Activated naive CD4-positive, alpha-beta T cell treated with anti-CD3 and anti-CD28 coated beads, Interleukin-2, amount 50 U/mL, for 72 hours (primary cell): ENCODE measurements around the gene GATA3. TPM values are rescaled to one million over a fixed set of nuclear protein-coding genes. Genes with fewer than 3 reads are reported as not detected.

Experiments used
- ATAC-seq, 2 donors: fragments of 150-1000 bp; cut with Tn5 transposase; 2 replicates each; pipeline ENCODE4 v1.10.0; 2021; ENCODE audit warnings: mild to moderate bottlenecking in 2 of 2, moderate library complexity in 2 of 2
- DNase-seq, 2 donors: peaks; one replicate each; pipeline ENCODE4 v3.0.0; 2021 to 2022; ENCODE audit warnings: low spot score in 2 of 2
- H3K27ac Mint-ChIP-seq, 2 donors: one replicate each; pipeline ENCODE4 v1.8.0; 2022; ENCODE audit warnings: mild to moderate bottlenecking in 2 of 2, mixed read lengths in 2 of 2
- H3K36me3 Mint-ChIP-seq, 2 donors: one replicate each; pipeline ENCODE4 v1.8.0; 2022; ENCODE audit warnings: mixed read lengths in 2 of 2
- H3K9me3 Mint-ChIP-seq, 2 donors: one replicate each; pipeline ENCODE4 v1.8.0; 2022; ENCODE audit warnings: mixed read lengths in 2 of 2
- total RNA-seq, 2 donors: library from RNA; stranded (reverse); gene quantifications; one replicate each; pipeline ENCODE4 v1.2.3, GENCODE V29; 2022

Gene GATA3
- total RNA-seq, 2 donors from 2014 or later: 5.7 to 28.9 TPM

DNA sequence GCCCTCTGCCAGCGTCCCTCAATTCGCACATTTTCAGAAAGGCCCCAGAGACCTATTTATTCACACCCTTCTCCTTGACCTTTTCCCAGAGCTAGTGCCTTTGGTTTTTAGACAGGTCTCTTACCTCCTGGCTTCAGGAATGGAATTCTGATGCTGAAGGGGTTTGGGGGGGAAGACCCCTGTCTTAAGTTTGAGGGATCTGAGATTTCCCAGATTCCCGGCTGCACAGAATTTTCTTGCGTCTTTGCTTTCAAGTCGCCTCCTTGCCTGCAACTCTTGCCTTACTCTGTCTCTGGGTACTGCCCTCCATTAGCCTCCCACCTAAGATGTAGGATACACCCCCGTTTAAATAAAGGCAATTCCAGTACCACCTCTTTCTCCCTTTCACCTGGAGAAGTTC lies 1.9 kb downstream of the GATA3 start:
- DNase-seq (no peak), ATAC-seq (no peak)
- Mint-ChIP-seq H3K9me3 (no peaks in the 10 kb centered on the region), H3K36me3 (peaks cover 6 to 59% of the 10 kb centered on the region in 2 donors), H3K27ac (peak overlapping the region; percentile 91 to 93)

DNA sequence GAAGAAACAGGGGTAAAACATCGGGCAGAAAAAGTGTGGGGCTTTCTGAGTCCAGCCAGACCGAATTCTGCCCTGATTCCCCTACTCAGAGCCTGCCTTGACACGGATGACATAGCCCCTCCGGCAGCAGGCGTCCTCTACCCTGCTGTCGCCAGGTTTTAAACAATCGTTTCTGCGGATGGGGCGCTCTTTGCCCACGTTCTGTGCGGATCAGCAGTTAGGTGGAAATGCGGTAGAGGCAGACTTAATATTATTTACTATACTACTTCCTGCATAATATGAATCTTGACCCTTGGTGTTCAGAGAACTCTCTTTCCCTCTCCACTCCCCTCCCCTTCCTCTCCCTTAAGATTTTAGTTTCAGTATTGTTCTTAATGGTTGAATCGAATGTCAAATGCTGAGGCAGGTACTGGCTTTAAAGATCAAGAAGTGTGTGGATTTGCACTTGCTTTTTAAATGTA lies 2.4 kb downstream of the GATA3 start:
- peak overlapping the region; percentile 91 to 93 for H3K27ac Mint-ChIP-seq
- ATAC-seq: peak; percentile 11 to 29
- H3K9me3 Mint-ChIP-seq: no peaks in the 10 kb centered on the region
- H3K36me3 Mint-ChIP-seq: peaks cover 6 to 61% of the 10 kb centered on the region in 2 donors
- DNase-seq: no peak

DNA sequence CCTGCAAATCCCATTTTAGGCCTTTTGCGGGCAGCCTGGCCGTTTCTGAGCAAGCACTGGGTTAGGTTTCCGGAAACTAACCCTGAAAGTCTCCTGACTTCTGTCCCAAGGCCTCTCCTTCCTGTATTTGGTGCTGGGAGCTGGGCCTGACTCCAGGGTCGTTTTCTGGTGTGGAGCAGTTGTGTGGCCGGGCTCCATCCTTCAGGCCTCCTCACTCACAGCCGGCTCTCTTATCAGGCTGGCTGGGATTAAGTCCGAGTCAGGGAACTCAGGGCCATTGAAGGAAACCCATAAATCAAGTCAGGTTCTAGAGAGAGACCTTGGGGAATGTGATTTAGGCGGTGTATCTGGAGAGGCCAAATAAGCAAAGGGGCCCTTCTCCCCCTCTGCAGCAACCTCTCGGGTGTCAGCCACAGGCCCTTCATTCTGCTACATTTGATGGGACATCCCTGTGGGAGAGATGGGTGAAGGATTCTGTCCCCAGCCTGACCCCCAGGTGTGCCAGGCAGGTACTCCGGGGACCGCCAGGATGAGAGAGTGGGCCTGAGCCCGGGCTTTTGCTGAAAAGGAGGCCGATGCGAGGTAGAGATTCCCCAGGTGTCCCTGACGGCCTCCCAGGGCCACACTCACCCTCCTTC lies 3.3 kb downstream of the GATA3 start:
- DNase-seq (no peak), ATAC-seq (no peak)
- Mint-ChIP-seq H3K9me3 (no peaks in the 10 kb centered on the region), H3K27ac (peak overlapping the region in 1 of 2 donors; percentile 93), H3K36me3 (peaks cover 0 to 60% of the 10 kb centered on the region in 2 donors)

DNA sequence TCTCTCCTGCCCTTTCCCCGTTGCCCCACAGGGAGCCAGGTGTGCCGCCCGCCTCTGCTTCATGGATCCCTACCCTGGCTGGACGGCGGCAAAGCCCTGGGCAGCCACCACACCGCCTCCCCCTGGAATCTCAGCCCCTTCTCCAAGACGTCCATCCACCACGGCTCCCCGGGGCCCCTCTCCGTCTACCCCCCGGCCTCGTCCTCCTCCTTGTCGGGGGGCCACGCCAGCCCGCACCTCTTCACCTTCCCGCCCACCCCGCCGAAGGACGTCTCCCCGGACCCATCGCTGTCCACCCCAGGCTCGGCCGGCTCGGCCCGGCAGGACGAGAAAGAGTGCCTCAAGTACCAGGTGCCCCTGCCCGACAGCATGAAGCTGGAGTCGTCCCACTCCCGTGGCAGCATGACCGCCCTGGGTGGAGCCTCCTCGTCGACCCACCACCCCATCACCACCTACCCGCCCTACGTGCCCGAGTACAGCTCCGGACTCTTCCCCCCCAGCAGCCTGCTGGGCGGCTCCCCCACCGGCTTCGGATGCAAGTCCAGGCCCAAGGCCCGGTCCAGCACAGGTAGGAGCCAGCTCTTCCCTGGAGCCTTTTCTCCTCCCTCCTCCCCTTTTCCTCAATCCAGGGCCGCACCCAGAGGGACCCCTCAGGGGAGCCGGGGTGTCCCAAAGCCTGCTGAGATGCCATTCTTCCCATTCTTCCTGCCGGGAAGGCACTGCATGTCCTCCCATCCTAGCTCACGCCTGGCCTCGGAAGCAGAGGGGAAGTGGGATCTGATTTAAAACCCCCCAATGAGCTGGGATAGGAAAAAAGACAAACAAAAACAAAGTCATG lies 4.0 kb downstream of the GATA3 start:
- Mint-ChIP-seq H3K9me3 (no peaks in the 10 kb centered on the region), H3K27ac (peak overlapping the region in 1 of 2 donors; percentile 93), H3K36me3 (peaks cover 7 to 61% of the 10 kb centered on the region in 2 donors)
- ATAC-seq (no peak), DNase-seq (no peak)

DNA sequence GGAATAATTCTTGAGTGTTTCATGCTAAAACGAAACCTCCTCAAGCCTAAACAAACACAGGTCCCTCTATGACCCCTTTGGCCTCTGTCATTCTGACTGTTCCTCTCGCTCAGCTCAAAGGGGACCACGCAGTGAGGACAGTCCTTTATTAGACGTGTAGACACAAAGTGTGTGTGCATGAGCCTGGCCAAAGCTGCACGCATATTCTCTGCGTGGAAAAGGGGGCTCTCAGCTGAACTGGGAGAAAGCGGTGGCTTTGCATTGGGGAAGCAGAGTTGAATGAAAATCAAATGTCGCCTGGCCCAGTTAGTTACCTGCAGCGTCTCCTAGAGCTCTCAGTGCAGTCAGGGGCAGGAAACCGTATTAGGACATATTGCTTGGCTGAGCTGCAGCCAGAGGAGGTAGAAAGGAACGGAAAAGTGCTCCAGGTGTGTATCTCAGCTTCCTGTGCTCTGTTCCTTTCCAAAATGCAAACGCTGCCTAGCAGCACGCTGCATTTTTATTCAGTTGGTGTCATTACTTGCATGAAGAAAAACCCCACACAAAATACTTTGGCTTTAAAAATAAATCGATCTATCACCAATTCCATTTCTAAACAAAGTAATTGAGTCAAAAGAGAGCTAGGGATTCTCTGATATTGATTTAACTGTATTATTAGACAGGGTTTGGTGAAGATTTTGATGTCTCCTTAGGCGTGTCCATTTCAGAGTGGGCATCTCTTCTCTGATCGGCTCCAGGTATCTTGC lies 4.9 kb downstream of the GATA3 start:
- Mint-ChIP-seq H3K27ac (peak overlapping the region in 1 of 2 donors; percentile 93), H3K36me3 (peaks cover 16 to 70% of the 10 kb centered on the region in 2 donors), H3K9me3 (no peaks in the 10 kb centered on the region)
- ATAC-seq (no peak), DNase-seq (no peak)

DNA sequence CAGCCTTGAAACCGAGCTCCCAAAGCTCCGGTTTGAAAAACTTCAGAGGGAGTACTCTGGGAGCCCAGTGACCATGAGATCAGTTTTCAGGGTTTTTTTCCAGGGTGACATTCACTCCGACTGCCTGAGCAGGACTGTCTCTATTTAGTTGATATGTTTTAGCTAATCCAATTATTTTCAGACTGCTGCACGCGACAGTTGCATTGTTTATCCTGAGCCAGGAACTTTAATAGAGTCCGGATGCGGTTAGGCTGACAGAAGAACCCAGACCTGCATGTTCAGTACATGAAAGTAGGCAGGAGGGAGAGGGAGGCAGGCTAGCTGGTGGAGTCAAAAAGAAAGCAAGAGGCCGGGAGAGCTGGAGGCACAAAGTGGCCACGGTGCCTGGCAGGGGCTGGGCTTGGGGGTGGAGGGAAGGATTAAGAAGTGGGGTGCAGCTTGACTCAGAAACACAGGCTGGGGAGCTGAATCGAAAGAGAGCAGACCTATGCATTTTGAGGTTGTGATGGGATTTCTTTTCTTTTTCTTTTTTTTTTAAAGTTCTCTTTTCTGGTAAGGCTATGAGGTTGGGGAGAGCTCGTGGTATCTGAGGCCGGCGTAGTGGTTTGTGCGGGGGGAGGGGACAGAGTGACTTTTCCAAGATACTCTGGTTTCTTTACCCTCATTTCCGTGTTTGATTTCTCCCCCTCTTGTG lies 5.7 kb downstream of the GATA3 start:
- peak in 1 of 2 donors; percentile 85 for DNase-seq
- peaks cover 20 to 75% of the 10 kb centered on the region in 2 donors for H3K36me3 Mint-ChIP-seq
- peak overlapping the region; percentile 83 to 93 for H3K27ac Mint-ChIP-seq
- peak; percentile 60 to 61 for ATAC-seq
- no peaks in the 10 kb centered on the region for H3K9me3 Mint-ChIP-seq

DNA sequence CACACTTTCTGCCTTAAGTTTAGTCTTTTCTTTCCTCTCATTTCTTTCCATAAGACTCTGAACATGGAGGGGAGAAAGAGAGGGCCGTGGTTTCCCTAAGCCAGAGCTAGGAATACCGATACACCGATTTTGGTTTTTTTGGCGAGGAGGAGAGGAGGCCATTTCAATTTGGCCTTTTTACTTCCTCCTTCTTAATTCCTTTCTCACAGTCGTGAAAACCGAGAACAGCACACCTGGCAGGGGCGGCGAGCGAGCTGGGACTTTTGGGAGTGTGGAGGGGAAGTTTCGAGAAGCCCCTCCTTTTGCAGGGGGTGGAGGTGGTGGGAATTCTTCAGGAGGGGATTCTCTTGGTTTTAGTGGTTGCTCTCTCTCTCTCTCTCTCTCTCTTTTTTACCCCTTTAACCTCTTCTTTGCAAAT lies 6.2 kb downstream of the GATA3 start:
- H3K9me3 Mint-ChIP-seq: no peaks in the 10 kb centered on the region
- no peak for ATAC-seq
- DNase-seq: no peak
- H3K27ac Mint-ChIP-seq: peak overlapping the region; percentile 83 to 93
- peaks cover 20 to 75% of the 10 kb centered on the region in 2 donors for H3K36me3 Mint-ChIP-seq

DNA sequence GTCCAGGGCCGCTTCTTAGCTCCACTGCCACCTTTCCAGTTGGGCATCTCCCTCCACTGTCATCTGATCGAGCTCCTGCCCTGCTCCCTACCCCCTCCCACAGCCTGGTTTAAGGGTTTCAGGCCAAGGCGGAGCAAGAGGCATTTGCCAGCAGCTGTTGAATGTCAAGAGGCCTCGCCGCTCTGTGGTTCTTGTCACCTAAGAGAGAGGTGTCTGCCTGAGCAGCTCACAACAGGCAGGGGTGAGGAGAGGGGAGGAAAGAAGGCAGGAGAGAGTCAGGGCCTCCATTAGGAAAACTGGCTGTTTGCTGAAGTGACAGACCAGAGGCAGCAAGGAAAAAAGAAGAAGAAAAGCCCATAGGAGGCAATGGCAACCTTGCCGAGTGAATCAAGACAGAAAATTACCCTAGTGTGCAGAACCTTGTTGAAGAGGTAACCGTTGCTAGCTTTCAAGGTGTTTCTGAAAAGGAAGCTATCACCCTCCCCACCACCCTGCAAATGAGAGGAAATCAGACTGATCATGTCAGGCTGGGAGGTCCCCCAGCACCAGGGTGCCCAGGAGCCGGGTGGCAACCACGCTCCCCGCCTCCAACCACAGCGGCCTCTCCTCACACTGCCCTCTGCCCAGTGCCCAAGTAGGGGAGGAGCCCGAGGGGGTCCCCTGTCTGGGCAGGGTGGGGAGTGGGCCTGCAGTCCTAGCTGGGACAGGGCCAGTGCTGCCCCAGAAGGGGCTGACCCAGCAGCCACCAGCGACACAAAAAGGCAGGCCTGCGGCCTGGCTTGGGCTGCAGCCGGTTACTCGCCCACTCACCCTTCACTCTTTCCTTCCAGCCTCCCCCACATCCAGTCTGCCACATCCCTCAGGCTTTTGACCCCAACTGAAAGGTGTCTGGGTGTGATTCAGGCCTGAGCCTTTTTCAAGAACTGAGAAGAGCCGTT lies 7.1 kb downstream of the GATA3 start:
- DNase-seq (peak in 1 of 2 donors; percentile 84), ATAC-seq (peak; percentile 27 to 66)
- Mint-ChIP-seq H3K36me3 (peaks cover 20 to 74% of the 10 kb centered on the region in 2 donors), H3K27ac (peak overlapping the region; percentile 19 to 93), H3K9me3 (no peaks in the 10 kb centered on the region)

DNA sequence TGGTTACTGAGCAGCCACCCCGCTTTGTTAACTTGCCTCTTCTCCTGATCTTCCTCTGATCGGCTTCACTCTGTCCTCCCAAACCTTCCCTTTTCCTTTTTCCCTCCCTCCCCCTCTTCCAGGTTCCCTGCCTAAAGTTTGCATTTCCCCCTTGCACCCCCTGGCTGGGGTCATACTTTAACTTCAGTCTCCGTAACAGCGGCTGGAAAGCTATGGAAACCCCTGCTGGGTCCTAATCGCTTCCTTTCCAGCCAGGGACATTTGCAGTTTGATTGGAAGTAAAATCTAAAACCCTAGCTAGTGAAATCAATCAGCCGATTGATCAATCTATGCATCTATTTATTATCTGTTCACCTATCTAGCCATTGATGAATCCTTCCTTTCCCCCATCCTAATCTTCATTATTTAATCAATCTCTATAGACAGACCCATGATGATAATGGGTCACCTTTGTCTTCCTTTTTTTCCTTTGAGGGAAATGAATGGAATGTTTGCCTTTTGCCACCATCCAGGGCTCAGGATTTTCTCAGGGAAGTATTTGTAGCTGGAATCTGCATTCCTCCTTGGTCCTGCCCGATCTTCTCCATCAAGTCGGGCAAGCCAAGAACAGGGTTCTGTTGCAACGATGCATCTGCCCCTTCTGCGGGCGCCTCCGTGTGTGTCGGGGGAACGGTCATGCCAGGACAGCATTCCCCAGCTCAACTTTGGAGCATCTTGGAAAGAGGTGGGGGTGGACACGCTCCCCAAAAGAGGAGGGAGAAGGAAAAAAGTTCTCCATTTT lies 8.8 kb downstream of the GATA3 start:
- Mint-ChIP-seq H3K36me3 (peaks cover 36 to 74% of the 10 kb centered on the region in 2 donors), H3K9me3 (no peaks in the 10 kb centered on the region), H3K27ac (peak overlapping the region in 1 of 2 donors; percentile 93)
- DNase-seq (no peak), ATAC-seq (no peak)

DNA sequence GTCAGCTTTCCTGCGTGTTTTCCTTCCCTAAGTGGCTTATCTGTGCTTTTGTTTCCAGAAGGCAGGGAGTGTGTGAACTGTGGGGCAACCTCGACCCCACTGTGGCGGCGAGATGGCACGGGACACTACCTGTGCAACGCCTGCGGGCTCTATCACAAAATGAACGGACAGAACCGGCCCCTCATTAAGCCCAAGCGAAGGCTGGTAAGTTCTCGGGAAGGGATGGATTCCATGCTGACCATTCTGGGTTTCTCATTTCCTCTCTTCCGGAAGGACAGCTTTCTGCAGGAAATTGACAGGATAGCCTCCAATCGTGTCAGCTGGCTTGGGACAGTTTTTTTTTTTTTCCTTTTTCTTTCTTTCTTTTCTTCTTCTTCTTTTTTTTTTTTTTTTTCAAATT lies 9.4 kb downstream of the GATA3 start:
- Mint-ChIP-seq H3K36me3 (peaks cover 41 to 72% of the 10 kb centered on the region in 2 donors), H3K27ac (peak overlapping the region; percentile 18 to 93), H3K9me3 (no peaks in the 10 kb centered on the region)
- DNase-seq (no peak), ATAC-seq (no peak)

DNA sequence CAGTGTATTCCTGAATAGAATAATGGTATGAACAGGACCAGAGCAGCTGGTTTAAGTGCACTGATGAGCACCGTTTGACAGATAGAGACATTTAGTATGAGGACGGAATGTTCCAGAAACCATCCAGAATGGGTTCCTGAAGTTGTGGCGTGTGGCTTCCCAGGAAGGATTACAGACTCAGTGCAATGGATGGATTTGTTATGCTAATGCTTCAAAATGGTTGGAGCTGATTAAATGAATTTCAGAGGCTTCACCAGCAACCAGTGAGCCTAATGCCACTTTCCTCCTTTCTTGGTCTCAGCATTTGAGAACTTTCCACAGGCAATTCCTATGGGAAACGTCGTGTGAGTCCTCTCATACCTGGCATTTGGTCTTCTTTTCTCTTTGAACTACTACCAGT lies 9.9 kb downstream of the GATA3 start:
- DNase-seq: no peak
- Mint-ChIP-seq H3K36me3 (peaks cover 46 to 72% of the 10 kb centered on the region in 2 donors), H3K9me3 (no peaks in the 10 kb centered on the region), H3K27ac (peak overlapping the region in 1 of 2 donors; percentile 94)
- no peak for ATAC-seq

DNA sequence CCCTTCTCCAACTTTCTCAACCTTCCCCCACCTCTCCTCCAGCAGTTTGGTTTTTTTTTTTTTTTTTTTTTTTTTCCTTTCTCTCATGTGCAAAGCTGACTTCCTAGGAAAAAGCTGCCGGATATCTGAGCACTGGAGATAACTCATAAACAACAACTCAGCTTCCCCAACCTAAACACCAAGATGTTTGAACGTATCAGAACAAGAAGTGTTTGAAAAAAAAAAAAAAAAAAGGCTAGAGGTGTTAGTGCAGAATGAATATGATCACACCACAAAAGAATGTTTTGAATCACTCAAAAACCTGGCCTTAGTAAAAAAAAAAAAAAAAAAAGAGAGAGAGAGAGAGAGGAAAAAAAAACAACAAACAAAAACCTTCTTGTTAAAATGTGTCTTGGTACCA lies 11.2 kb downstream of the GATA3 start:
- Mint-ChIP-seq H3K9me3 (no peaks in the 10 kb centered on the region), H3K36me3 (peaks cover 48 to 75% of the 10 kb centered on the region in 2 donors), H3K27ac (peak overlapping the region; percentile 87 to 94)
- DNase-seq (no peak), ATAC-seq (peak; percentile 31 to 73)

DNA sequence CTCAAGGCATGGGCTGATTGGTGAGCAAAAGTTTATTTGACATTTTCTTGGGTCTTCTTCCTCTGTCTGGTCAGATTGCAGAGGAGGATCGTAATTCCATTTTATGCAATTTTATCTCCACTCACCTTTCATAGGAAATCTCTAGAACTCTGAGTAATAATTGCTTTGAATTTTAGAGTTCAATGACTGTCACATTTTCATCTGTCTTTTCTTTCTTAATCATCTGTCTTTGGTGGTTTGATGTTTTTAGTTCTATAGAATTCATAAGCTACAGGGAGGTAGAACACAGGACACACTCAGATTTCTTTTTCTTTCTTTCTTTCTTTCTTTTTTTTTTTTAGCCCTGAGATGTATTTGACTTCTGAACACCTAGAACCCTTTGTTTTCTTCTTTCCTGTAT lies 11.6 kb downstream of the GATA3 start:
- Mint-ChIP-seq H3K9me3 (no peaks in the 10 kb centered on the region), H3K36me3 (peaks cover 48 to 75% of the 10 kb centered on the region in 2 donors), H3K27ac (peak overlapping the region; percentile 87 to 94)
- DNase-seq (no peak), ATAC-seq (peak; percentile 36 to 74)

DNA sequence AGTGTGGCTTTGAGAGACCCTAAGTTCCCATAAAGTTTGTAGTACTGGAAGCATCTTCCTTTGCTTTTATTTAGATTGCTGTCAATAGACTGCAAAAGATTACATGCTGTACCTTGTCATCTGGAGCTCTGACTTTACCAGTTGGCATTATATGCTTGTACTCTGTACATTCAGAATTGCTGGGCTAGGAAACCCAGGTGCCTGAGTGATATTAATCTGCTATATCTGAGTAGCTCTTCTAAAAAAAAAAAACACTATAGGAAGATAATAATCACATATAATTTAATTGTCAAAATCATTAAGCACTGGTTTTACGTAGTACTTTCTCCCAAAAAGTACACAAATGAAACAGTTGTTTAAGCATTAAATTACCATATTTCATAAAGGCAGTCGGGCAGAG lies 12.3 kb downstream of the GATA3 start:
- Mint-ChIP-seq H3K36me3 (peaks cover 48 to 76% of the 10 kb centered on the region in 2 donors), H3K27ac (peak overlapping the region in 1 of 2 donors; percentile 94), H3K9me3 (no peaks in the 10 kb centered on the region)
- no peak for DNase-seq
- no peak for ATAC-seq

DNA sequence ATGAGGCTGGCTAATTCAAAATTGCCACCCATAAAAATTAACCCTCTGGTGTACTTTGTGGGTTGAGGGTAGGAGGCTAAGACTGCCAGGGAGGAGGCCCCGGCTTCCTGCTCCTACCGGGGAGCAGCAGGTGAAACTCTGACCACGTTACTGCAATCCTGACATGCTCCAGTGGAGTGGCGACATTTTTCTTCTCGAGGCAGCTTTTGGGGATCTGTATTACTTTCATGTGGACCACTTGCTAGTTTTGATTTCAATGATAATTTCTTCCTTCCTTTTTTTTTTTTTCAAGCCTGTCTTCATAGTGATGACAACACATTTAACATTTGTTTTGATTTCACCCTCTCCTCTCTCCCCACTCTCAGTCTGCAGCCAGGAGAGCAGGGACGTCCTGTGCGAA lies 14.6 kb downstream of the GATA3 start:
- Mint-ChIP-seq H3K9me3 (no peaks in the 10 kb centered on the region), H3K36me3 (peaks cover 51 to 74% of the 10 kb centered on the region in 2 donors), H3K27ac (peak overlapping the region in 1 of 2 donors; percentile 69)
- DNase-seq: no peak
- peak; percentile 16 to 21 for ATAC-seq
